ENCODE data around the gene LRRC4C.
"Not testable (repeated sequence)": the region's sequence is repeated elsewhere in the genome, so short reads cannot be mapped to it uniquely, and the experiment has no call there.

Gene LRRC4C

DNA sequence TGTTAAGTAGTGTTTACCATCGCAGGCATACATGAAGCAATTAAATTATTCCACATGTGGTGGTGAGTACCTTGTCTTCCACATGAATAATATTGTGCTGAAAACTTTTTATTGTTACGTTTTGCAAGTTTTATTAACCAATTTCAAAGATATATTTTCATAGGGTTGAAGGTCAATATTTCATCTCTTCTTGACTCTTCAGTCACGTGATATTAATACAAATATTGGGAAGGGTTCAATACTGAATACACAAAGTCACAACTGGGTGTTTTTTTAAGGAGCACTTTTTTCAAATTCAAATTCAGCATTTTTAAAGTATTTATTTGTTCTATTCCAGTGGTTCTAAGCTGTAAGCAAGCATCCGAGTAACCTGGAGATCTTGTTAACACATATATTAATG, 348.9 kb downstream of the LRRC4C start:
- no peak for DNase-seq

DNA sequence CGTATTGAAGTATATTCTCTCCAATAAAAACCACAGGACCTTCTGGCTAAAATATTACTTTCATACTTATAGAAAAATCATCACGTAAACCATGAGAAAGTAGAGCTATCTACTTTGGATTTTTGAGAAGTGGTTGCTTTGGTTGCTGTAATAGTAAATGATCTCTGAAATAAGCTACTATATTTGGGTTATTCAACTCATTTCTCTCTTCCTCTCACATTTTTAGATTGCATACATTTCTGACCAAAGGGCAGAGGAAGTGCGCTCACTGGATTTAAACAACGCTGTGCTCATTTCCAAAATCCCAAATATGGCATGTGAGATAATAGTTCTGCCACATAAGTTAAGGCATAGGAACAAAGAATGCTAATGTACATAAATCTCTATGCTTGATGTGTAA, 357.0 kb downstream of the LRRC4C start:
- no peak for DNase-seq

DNA sequence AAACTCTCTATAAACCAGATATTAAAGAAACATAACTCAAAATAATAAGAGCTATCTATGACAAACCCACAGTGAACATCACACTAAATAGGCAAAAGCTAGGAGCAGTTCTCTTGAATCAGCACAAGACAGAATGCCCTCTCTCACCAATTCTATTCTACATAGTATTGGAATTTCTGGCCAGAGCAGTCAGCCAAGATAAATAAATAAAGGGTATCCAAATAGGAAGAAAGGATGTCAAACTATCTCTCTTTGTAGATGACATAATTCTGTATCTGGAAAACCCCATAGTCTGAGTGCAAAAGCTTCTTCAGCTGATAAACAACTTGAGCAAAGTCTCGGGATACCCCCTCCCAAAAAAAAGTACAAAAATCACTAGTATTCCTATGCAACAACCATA, 359.8 kb downstream of the LRRC4C start:
- DNase-seq: no peak

DNA sequence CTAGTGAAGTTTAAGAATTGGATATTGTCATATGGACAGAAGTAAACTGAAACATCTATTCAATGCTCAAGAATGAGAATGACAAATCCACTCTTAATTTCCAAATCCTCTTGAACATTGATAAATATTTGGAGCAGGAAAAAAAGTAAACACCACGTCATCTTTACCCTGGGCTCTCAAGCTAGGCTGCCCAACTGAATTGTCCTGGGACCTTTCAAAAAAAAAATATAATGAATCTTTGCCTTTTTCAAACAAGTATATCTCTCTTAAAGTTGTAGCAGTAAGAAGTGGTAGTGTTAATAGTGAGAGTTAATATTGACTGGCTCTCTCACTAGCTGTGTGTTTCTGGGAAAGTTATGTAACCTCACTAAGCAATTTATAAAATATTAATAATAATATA, 374.3 kb downstream of the LRRC4C start:
- no peak for DNase-seq

DNA sequence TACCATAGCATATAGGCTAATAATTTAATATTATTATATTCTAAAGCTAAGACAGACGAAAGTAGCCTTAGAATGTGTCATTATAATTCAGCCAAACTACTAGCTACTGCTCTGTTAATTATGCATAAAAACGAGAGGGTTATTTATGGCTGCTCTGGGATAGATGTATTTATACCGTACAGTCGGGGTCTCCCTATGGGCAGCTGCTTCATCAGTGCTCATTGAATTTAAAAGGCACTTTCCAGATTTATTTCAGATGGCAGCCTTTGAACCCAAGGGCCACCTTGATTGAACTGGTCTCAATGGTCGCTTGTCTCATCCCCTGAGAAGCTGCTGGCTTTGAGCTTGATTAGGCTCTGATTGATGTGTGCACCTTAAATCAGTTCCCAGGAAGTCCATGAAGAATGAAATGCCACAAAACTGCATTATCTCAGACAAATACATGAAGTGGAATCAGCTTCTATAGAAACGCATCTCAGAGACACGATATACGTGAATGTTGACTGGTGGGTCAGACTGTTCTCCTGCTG, 377.6 kb downstream of the LRRC4C start:
- no peak for DNase-seq

DNA sequence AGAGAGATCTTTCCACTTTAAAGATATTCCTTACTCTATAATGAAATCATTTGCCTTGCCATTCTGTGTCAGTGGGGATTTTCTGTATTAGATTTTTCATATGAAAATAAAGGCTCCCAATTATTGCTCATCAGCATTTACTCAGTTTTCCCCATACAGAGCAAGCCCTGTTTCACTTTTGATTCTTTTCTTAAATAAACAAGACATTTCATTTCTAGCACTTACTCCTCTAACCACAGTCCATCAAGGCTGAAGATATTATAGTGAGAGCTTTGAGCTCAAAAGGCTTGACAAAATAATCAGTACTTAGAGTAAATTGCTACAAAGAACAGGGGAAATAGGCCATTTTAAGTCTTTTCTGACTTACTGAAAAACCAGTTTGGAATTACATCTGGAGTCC, 385.1 kb downstream of the LRRC4C start:
- DNase-seq: no peak

DNA sequence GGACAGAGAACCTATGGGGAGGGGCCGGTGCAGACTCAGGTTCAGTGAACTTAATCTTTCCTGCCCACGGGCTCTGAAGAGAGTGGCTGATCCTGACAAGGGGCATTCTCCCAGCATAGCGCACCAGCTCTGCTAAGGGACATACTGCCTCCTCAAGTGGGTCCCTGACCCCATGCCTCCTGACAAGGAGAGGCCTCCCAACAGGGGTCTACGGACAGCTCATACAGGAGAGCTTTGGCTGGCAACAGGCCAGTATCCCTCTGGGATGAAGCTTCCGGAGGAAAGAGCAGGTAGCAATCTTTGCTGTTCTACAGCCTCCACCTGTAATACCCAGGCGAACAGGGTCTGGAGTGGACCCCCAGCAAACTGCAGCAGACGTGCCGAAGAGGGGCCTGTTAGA, 394.0 kb downstream of the LRRC4C start:
- DNase-seq: no peak

DNA sequence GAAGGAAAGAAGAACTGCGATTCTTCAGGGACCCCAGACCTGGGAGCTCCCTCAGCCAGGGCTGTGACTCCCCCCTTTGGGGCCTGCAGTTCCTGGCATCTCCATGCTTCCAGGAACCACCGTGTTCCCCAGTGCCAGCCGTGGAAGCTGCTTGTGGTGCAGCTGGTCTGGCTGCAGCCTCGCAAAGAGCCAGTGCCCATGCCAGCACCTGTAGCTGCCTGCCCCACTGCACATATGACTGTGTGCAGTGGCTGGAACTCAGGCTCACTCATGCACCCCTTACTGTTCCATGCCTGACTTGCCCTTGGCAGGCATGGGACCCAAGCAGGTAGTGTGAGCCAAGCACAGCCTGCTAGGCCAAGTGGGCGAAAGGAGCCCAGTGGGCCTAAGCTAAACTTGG, 401.3 kb downstream of the LRRC4C start:
- no peak for DNase-seq

DNA sequence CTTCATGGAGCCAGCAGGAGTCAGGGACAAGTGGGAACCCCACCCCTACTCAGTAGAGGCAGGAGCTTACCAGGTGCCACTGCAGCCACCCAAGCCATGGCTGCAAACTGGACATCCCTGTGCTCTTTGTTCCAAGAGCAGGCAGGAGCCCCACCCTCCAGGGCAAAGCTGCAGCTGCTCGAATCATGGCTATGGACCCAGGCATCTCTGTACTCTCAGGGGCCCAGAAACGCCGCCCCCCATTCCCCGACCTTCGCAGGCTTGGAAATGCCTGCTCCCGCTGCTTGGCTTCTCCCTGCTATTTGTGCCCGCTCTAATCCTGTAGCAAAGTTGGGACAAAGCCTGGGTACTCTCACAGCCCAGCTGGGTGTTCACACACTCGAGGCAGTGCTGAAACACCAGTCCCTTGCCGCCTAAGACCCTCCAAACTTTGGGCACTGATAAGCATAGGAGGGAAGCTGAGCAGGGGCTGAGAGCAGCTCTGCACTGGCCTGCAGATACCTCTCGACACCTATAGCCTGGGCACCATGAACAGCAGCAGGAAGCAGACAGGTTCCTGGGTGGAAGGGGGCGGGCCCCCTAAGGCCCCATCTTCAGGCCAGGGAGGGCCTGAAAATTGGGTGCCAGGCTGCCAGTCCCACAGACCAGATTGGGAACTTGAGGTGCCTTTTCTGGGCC, 402.4 kb downstream of the LRRC4C start:
- DNase-seq: no peak

DNA sequence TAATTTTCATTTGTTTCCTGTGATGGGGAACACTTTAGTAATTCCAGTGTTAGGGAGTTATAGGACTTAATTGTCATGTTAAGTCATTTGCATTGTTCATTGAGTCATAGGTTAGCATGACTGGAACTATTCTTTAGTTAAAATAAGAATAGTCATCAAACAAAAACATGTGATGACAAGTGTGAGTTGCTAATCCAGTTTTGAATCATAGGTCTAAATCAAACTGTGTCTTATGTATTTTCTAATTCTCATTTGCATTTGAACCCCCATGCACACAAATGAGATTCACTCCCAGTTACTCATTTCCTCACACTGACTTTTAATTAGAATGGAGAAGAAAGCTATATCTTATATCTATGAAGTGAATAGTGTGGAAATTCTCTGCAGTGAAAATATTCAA, 405.6 kb downstream of the LRRC4C start:
- DNase-seq: no peak

DNA sequence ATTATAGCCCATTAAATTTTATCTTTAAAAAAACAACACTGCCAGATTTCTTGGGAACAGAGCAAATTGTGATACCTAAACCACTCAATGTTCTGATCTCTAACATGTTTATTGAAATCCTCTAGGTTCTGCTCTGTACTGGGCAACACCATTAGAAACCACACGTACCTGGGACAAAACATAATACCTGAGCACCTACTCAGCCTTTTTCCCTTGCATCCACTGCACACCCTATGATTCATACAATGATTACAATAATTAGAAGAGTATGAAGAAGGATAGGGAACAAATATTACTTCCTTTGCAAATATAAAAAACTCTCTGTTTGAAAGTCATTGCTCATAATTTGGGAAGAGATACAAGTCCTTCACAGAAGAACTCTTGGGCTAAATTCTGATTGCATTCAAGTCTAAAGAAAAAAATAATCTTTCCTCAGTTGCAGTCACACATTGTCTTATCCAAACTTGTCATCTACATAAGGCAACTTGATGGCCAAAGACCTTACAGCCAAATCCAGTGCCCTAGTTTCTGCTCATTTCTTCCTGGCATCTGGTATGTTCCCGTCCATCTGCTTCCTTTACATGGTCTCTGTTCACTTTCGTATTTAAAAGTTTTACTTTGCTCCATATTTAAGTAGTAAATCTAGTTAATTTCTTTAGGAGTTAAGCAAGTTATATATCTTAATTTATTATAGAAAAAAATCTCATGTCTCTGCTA, 407.4 kb downstream of the LRRC4C start:
- DNase-seq: no peak

DNA sequence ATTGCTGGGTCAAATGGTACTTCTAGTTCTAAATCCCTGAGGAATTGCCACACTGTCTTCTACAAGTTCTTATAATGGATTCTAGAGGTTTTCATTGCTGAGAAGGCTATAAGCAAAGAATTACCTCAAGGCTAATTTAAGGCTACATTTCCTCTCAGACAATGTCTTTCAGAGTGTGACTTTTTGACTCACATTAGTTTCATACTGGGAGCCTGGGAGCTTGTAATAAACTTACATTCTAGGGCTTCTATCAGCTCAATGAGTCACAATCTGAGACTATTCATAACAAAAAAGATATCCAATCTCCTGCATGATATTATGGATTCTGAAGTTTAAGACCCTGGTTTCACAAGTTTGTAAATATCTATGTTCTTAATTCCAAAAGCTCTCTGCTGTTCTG, 408.7 kb downstream of the LRRC4C start:
- DNase-seq: no peak

DNA sequence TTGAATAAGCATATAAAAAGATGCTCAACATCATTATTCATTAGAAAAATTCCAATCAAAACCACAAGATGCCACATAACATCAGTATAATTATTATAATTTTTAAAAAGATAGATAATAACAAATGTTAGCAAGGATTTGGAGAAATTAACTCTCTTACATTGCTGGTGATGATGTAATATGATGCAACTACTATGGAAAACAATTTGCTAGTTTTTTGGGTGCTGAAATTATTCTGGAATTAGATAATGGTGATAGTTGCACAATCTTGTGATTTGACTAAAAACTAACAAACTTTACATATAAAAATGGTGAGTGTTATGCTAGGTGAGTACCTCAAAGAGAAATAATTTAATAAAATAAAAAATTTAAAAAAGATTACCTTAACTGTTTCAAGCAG, 412.2 kb downstream of the LRRC4C start:
- no peak for DNase-seq

DNA sequence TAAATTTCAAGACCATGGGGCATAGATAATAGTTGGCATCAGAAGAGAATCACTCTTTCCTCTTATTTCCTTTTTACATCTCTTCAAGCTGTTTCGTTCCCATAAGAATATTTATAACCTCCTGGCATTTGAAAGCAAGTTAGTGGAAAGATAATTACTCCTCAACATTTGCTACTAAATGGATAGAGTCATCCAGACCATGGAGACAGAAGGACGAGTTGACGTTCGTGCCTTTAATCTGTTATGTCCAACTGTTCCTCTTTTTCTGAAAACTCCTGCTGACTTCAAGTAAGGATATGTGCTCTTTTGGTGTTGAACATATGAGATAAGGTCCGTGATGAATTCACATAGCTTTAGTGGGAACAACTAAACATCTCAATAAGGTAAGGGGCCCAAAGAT, 414.2 kb downstream of the LRRC4C start:
- DNase-seq: no peak

DNA sequence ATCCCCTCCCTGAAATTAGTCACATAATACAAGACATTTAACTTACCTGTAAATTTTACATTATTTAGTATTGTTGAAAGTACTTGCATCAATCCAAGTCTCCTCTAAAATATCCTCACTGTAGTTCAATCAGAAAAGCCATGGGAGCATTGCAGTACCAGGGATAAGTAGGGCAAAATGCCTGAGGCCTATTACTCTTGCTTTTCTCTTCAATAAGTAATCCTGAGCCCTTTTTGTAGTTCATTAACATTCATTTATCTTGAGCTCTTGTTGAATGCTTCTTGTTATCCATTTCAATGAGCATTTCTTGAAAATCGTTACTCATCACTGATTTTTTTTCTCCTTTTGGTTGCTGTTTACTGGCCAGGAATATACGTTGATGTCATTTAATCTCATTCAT, 414.7 kb downstream of the LRRC4C start:
- DNase-seq: no peak

DNA sequence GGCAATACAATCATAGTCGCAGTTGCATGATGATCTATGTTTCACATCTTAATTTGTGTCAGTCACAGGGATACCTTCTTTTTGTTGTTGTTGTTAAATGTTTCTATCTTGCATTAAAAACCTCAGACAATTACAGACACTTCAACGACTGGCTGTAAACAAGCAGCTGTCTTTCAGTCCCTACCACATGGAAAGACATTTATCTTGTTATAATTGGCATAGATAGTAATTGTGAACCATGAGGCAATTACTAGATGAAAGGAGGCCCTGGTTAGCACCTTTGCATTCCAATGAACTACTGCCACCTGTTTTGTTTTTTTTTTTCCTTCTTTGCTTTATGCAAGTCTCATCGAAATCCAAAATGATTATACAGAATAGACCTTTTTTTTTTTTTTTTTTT, 416.8 kb downstream of the LRRC4C start:
- no peak for DNase-seq

DNA sequence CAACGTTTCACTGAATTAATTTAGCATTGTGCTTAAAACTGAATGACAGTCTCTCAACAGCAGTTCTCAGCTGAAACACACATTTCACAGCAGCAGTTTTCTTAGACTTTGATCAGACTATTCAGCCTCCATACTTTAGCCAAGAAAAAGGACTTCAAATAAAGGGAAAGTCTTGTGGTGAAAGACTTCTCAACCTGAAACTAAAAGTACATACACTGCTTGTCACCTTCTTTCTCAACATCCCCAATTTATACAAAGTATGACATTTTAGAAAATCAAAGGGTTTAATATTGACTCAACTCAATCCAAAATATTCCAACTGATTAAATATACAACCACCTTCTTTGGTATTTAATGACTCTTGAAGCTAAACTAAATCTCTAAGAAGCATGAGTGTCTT, 419.0 kb downstream of the LRRC4C start:
- DNase-seq: no peak

DNA sequence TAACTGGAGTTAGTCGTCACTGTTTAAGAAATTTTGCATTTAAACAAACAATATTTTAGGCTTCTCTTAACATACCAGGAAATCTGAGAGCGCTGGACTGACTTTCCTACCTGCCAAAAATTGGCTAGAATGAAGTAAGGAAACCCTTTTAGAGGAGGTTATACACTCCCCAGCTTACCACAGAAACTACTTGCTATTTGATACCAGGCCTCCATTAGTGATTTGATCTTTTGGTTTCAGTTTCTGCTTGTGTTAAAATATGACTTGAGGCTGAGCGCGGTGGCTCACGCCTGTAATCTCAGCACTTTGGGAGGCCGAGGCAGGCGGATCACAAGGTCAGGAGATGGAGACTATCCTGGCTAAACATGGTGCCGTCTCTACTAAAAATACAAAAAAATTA, 419.9 kb downstream of the LRRC4C start:
- DNase-seq: no peak

DNA sequence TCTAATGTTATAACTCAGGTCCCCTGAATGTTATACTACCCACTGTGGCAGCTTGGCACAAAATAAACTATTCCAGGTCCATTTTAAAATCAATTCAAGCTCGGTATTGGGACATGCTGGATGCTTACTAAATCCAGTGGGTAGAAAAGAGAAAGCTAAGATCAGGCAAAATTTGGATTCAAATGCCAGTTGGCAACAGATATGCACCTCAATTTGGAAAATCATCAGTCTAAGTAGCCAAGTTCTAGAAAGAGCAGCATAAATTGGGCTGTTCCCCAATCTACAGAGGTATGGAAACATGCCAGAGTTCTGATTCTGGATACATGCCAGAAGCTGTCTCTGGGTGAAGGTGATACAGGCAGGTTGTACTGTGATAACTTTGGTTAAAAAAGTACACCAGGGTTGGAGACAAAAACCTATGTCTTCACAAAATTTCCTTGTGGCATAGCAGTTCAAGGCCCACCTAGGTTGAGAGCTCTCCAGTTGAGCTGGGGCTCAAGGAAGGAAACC, 427.8 kb downstream of the LRRC4C start:
- DNase-seq: no peak

DNA sequence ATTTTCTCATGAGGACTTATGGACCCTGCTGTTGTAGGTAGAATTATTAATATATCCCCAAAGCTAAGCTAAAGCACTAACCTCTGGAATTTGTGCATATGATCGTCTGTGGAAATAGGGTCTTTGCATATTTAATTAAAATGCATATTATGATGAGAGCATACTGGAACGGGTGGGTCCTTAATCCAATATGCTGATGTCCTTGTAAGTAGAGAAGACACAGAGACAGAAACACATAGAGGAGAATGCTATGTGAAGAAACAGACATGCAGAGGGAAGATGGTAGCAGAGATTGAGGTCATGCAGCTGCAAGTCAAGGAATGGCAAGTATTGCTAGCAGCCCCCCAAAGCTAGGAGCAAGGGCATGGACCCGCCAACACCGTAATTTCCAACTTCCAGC, 439.2 kb downstream of the LRRC4C start:
- no peak for DNase-seq

DNA sequence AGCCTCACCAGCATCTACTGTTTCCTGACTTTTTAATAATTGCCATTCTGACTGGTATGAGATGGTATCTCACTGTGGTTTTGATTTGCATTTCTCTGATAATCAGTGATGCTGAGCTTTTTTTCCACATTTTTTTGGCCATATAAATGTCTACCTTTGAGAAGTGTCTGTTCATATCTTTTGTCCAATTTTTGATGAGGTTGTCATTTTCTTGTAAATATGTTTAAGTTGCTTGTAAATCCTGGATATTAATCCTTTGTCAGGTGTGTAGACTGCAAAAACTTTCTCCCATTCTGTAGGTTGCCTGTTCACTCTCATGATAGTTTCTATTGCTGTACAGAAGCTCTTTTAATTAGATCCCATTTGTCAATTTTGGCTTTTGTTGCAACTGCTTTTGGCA, 439.8 kb downstream of the LRRC4C start:
- DNase-seq: not testable (repeated sequence)

DNA sequence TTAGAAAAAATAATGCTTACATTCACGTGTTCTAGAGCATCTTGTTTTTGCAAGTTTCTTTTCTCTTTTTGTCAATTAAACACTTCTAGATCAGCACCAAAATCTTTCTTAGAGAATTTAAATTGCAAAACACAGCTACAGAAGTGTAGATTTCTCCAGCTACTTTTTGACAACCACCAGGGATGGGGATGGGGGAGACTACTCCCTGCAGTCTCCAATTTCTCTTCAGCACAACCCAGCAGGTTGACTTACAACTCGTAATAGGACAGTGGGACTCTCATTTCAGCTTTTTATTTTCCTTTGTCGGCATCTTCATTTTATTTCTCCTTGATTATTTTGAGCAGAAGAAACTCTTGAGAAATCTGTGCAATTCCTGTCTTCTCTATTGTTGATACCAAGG, 441.2 kb downstream of the LRRC4C start:
- no peak for DNase-seq

DNA sequence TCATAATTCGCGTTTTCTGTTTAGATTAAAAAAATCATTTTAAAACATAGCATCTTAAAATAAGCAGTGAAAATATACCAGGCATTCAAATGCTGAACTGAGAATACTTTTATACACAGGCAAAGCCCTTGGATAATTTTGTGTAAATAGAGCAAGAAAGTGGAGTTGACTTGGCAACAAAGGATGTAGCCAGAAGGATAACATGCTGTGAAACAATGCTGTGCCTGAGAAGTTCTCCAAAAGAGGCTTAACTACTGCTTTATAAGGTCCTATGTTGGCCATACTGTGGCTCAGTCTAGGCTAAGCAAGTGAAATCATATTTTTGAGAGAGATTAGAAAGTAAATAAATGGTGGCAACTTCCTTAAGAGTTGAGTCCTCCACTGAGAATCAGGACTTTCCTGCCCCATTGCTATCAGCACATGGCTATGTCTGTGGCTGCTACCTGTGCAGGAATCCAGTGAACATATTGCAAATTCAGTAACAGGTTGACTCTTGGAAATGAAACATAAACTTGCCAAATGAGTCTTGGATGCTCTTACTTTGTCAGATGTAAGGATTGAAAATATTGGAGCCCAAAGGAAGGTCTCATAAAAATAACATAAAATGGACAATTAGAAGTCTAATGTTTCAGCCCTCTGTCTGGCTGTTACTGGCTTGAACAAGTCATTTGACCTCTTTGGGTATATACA, 448.9 kb downstream of the LRRC4C start:
- no peak for DNase-seq

DNA sequence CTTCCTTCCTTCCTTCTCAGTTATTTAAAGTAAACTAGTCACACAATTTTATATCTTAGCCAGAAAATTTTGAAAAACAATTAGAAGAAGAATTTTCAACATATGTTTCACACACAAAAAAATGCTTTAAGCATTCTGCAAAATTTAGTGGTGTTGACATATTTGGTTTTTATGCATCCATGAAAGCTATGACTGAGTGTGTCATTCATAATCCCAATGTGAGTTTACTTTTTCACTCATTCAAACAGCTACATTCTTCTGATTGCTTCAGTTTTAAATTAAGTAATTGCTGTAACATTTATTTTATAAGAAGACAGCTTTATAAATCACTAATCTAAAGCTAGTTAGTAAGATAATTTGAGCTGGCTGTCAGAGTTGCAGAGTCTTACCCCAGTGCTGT, 453.5 kb downstream of the LRRC4C start:
- no peak for DNase-seq

Data from NCI-H524 (cell line).